Lung microvascular endothelial cell (primary cell): ENCODE data around the gene TBC1D4. TPM values are rescaled to one million over a fixed set of nuclear protein-coding genes. Genes with fewer than 3 reads are reported as not detected.
"Not testable (repeated sequence)": the region's sequence is repeated elsewhere in the genome, so short reads cannot be mapped to it uniquely, and the experiment has no call there.

Source experiments
- DNase-seq, 2 donors: peaks; one replicate each; pipeline versions ENCODE4 v3.0.0 to v3.0.0-alpha.2; 2010; ENCODE audit warnings: low read depth in 2 of 2
- total RNA-seq: library from RNA; depleted of rRNA; stranded (reverse); fragments of >200 nt; gene quantifications from 2 replicates; pipeline ENCODE4 v1.2.1, GENCODE V29; 2014

Gene TBC1D4
- total RNA-seq, 1 donor from 2014 or later = 60.5 TPM

- DNase-seq = peak; percentile 94 to 97
Measured at GRCh38 chr13:75326173-75327134, 155.5 kb downstream of the TBC1D4 start.

- peak in 1 of 2 donors; percentile 34 for DNase-seq
Measured at GRCh38 chr13:75325711-75326110, 156.3 kb downstream of the TBC1D4 start.

GRCh38 chr13:75324413-75324940 is 157.5 kb downstream of the TBC1D4 start:
- peak in 1 of 2 donors; percentile 41 for DNase-seq

- no peak for DNase-seq
Measured at GRCh38 chr13:75321084-75321483, 160.9 kb downstream of the TBC1D4 start.

GRCh38 chr13:75319254-75319653 is 162.7 kb downstream of the TBC1D4 start:
- peak; percentile 33 to 76 for DNase-seq

- no peak for DNase-seq
Measured at GRCh38 chr13:75318138-75318833, 163.7 kb downstream of the TBC1D4 start.

- peak in 1 of 2 donors; percentile 23 for DNase-seq
Measured at GRCh38 chr13:75316427-75316826, 165.5 kb downstream of the TBC1D4 start.

- DNase-seq = no peak
Measured at GRCh38 chr13:75312884-75313520, 169.0 kb downstream of the TBC1D4 start.

GRCh38 chr13:75309981-75310580 is 171.9 kb downstream of the TBC1D4 start:
- DNase-seq = no peak

- no peak for DNase-seq
Measured at GRCh38 chr13:75308222-75308621, 173.7 kb downstream of the TBC1D4 start.

GRCh38 chr13:75307370-75307949 is 174.5 kb downstream of the TBC1D4 start:
- no peak for DNase-seq

GRCh38 chr13:75306967-75307366 is 175.0 kb downstream of the TBC1D4 start:
- not testable (repeated sequence) for DNase-seq

- peak in 1 of 2 donors; percentile 8 for DNase-seq
Measured at GRCh38 chr13:75305059-75305458, 176.9 kb downstream of the TBC1D4 start.

GRCh38 chr13:75303263-75303662 is 178.7 kb downstream of the TBC1D4 start:
- DNase-seq = no peak

GRCh38 chr13:75302071-75302698 is 179.8 kb downstream of the TBC1D4 start:
- DNase-seq = no peak

- DNase-seq = no peak
Measured at GRCh38 chr13:75299913-75300862, 181.8 kb downstream of the TBC1D4 start.

GRCh38 chr13:75299246-75299645 is 182.7 kb downstream of the TBC1D4 start:
- no peak for DNase-seq

GRCh38 chr13:75296641-75297040 is 185.3 kb downstream of the TBC1D4 start:
- no peak for DNase-seq

- DNase-seq = no peak
Measured at GRCh38 chr13:75295201-75295600, 186.8 kb downstream of the TBC1D4 start.
